Activated naive CD8-positive, alpha-beta T cell treated with anti-CD3 and anti-CD28 coated beads, Interleukin-2, amount 50 U/mL, for 24 hours (primary cell): ENCODE data around the gene PRRC2B.
A peak's percentile ranks its signal among the peaks of the same experiment; 100 is the strongest.

ENCODE experiments used
- ATAC-seq: fragments of 150-1000 bp; cut with Tn5 transposase; one replicate; pipeline ENCODE4 v1.10.0; 2021
- DNase-seq: peaks from one replicate; pipeline ENCODE4 v3.0.0; 2021
- H3K27ac Mint-ChIP-seq: one replicate; pipeline ENCODE4 v1.8.0; 2021; ENCODE audit warnings: mild to moderate bottlenecking, mixed read lengths
- H3K27me3 Mint-ChIP-seq: one replicate; pipeline ENCODE4 v1.8.0; 2021; ENCODE audit warnings: mixed read lengths
- H3K36me3 Mint-ChIP-seq: one replicate; pipeline ENCODE4 v1.8.0; 2021; ENCODE audit warnings: low read depth, mixed read lengths
- H3K4me1 Mint-ChIP-seq: one replicate; pipeline ENCODE4 v1.8.0; 2021; ENCODE audit warnings: mixed read lengths
- H3K4me3 Mint-ChIP-seq: one replicate; pipeline ENCODE4 v1.8.0; 2021; ENCODE audit warnings: mild to moderate bottlenecking, moderate library complexity, mixed read lengths
- H3K9me3 Mint-ChIP-seq: one replicate; pipeline ENCODE4 v1.8.0; 2021; ENCODE audit warnings: mixed read lengths

PRRC2B gene

DNA sequence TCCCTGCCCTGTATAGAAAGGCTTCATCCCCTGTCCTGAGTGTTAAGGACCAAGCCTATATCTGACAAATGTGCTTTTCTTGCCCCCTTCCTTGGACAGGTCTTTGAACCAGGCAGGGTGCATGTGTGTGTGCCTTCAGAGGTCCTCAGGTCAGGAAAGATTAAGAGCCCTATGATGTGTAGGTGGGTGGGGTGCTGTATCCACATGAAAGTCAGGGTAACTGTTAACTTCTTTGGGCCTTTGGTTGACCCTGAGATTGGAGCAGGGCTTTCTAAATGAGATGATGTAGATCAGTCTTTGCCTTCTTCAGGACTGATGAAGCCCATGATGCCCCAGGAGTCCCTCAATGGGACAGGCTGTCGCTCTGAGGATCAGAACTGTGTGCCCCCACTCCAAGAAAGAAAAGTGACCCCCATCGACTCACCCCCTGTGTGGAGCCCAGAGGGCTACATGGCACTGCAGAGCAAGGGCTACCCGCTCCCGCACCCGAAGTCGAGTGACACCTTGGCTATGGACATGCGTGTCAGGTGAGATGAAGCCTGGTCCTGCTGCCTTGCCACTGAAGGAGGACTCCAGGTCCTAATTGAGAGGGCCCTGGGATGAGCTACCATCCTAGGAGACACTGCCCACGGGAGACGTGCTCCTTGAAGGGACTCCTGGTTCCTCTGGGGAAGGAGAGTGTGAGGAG lies 79.5 kb downstream of the PRRC2B start:
- no peaks in the 10 kb centered on the region for H3K9me3 Mint-ChIP-seq
- DNase-seq = no peak
- H3K4me3 Mint-ChIP-seq = no peak overlapping the region
- H3K4me1 Mint-ChIP-seq = no peaks in the 10 kb centered on the region
- H3K27me3 Mint-ChIP-seq = no peaks in the 10 kb centered on the region
- H3K27ac Mint-ChIP-seq = no peak overlapping the region
- no peak for ATAC-seq
- peaks cover 40% of the 10 kb centered on the region for H3K36me3 Mint-ChIP-seq

DNA sequence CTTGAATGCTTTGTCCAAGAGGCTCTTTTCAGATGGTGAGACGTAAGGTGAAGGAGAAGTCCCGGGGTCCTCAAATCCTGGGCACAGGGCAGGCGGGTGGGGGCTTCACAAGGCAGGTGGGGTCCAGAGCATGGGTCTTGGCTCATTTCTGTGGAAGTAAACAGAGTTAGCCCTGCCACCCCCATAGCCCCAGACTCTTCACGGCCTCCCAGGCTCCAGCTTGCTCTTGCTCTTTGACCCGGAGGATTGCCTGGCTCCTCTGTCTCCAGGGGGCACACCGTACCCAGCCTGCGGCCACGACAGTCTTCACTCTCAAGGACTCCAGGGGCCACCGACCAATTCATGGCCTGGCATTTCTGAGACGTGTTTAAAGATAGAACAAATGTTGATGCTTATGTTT lies 80.0 kb downstream of the PRRC2B start:
- DNase-seq = no peak
- H3K36me3 Mint-ChIP-seq = peaks cover 42% of the 10 kb centered on the region
- ATAC-seq = no peak
- H3K4me1 Mint-ChIP-seq = no peaks in the 10 kb centered on the region
- no peak overlapping the region for H3K27ac Mint-ChIP-seq
- no peak overlapping the region for H3K4me3 Mint-ChIP-seq
- H3K9me3 Mint-ChIP-seq = no peaks in the 10 kb centered on the region
- H3K27me3 Mint-ChIP-seq = no peaks in the 10 kb centered on the region

DNA sequence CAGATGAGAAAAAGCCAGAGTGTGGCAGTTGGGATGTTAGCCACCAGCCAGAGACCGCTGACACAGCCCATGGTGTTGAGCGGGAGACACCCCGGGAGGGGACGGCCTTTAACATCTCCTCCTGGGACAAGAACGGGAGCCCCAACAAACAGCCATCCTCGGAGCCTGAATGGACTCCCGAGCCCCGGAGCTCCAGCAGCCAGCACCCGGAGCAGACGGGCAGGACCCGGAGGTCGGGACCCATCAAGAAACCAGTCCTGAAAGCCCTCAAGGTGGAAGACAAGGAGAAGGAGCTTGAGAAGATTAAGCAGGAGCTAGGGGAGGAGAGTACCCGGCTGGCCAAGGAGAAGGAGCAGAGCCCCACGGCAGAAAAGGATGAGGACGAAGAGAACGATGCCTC lies 80.8 kb downstream of the PRRC2B start:
- no peaks in the 10 kb centered on the region for H3K27me3 Mint-ChIP-seq
- DNase-seq = no peak
- no peak overlapping the region for H3K4me3 Mint-ChIP-seq
- H3K9me3 Mint-ChIP-seq = no peaks in the 10 kb centered on the region
- ATAC-seq = no peak
- H3K27ac Mint-ChIP-seq = no peak overlapping the region
- H3K4me1 Mint-ChIP-seq = no peaks in the 10 kb centered on the region
- H3K36me3 Mint-ChIP-seq = peaks cover 44% of the 10 kb centered on the region

DNA sequence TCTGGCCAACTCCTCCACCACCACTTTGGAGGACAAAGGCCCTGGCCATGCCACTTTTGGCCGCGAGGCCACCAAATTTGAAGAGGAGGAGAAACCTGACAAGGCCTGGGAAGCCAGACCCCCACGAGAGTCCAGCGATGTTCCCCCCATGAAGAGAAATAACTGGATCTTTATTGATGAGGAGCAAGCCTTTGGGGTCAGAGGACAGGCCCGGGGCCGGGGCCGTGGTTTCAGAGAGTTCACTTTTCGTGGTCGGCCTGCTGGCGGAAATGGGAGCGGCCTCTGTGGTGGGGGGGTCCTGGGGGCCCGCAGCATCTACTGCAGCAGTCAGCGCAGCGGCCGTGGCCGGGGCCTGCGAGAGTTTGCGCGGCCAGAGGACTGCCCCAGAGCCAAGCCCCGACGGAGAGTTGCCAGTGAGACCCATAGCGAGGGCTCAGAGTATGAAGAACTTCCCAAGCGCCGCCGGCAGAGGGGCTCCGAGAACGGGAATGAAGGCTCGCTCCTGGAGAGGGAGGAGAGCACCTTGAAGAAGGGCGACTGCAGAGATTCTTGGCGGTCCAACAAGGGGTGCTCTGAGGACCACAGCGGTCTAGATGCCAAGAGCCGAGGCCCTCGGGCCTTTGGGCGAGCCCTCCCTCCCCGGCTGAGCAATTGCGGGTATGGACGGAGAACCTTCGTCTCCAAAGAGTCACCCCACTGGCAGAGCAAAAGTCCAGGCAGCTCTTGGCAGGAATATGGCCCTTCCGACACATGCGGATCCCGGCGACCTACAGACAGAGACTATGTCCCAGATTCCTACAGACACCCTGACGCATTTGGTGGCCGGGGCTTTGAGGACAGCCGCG lies 81.4 kb downstream of the PRRC2B start:
- H3K27me3 Mint-ChIP-seq = no peaks in the 10 kb centered on the region
- ATAC-seq (no peak), DNase-seq (no peak)
- no peaks in the 10 kb centered on the region for H3K4me1 Mint-ChIP-seq
- no peak overlapping the region for H3K4me3 Mint-ChIP-seq
- peaks cover 44% of the 10 kb centered on the region for H3K36me3 Mint-ChIP-seq
- H3K27ac Mint-ChIP-seq = no peak overlapping the region
- no peaks in the 10 kb centered on the region for H3K9me3 Mint-ChIP-seq

DNA sequence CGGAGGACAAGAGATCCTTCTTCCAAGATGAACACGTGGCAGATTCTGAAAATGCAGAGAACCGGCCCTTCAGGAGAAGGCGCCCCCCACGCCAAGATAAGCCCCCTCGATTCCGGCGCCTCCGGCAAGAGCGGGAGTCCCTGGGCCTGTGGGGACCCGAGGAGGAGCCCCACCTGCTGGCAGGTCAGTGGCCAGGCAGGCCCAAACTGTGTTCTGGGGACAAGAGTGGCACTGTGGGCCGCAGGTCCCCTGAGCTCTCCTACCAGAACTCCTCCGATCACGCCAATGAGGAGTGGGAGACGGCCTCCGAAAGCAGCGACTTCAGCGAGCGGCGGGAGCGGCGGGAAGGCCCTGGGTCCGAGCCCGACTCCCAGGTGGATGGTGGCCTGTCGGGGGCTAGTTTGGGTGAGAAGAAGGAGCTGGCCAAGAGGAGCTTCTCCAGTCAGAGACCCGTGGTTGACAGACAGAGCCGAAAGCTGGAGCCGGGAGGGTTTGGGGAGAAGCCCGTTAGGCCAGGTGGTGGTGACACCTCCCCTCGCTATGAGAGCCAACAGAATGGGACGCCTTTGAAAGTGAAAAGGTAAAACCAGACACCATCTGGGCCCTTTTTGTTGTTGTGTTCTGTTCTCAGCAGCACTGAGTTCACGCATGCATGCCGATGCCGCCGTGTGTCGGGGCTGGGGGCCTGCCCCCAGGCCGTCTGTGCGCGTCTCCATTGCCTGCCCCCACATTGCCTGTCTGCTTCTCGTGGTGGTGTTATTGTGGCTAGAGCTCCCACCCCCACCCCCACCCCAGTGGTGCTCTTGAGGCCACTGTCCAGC lies 82.3 kb downstream of the PRRC2B start:
- Mint-ChIP-seq H3K9me3 (no peaks in the 10 kb centered on the region), H3K27ac (no peak overlapping the region), H3K4me3 (no peak overlapping the region), H3K4me1 (no peaks in the 10 kb centered on the region), H3K27me3 (no peaks in the 10 kb centered on the region), H3K36me3 (peaks cover 41% of the 10 kb centered on the region)
- DNase-seq (no peak), ATAC-seq (no peak)

DNA sequence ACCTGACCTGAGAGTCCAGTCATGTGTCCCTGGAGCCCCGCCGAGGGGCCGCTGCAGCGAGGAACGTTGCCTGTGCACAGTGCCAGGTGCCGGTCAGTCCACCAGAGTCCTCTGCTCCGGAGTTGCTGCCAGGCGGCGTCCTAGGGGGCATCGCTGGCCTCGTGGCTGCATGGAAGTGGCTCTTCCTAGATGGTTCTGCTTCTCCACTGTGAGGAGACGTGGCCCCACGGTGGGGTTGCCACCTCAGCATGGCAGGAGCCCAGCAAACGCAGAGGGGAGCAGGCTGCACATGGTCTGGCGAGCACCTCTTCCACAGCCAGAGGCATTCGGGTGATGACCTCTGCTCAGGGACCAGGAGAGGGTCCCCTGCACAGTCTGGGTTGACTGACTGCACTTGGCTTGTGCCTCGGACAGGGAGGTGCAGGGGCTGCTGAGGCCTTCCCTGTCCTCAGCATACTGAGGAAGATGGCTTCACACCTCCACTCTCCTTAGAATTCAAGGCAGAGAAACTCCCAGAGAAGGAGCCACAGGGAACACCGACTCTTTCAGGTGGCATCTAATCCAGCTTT lies 83.0 kb downstream of the PRRC2B start:
- DNase-seq (no peak), ATAC-seq (no peak)
- Mint-ChIP-seq H3K36me3 (peaks cover 37% of the 10 kb centered on the region), H3K27ac (no peak overlapping the region), H3K4me3 (no peak overlapping the region), H3K9me3 (no peaks in the 10 kb centered on the region), H3K4me1 (no peaks in the 10 kb centered on the region), H3K27me3 (no peaks in the 10 kb centered on the region)

DNA sequence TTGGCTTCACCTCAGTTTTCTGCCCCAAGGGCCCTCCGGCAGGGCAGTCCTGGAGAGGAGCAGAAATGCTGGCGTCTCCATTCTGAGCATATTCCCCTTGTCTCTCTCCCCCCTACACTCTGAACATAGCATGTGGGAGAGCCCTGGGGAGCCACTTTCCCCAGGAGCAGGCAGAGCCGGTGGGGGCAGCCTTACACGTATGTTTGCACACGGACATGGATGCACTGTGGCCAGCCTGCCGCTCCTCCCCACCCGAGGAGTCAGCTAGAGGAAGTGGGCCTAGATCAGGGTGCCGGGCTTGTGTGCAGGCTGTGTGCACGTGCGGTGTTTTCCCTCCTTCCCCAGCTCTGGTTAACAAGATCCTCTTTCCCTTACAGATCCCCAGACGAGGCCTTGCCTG lies 83.5 kb downstream of the PRRC2B start:
- Mint-ChIP-seq H3K27ac (no peak overlapping the region), H3K4me1 (no peaks in the 10 kb centered on the region), H3K4me3 (no peak overlapping the region), H3K36me3 (peaks cover 41% of the 10 kb centered on the region), H3K9me3 (no peaks in the 10 kb centered on the region), H3K27me3 (no peaks in the 10 kb centered on the region)
- ATAC-seq = no peak
- no peak for DNase-seq

DNA sequence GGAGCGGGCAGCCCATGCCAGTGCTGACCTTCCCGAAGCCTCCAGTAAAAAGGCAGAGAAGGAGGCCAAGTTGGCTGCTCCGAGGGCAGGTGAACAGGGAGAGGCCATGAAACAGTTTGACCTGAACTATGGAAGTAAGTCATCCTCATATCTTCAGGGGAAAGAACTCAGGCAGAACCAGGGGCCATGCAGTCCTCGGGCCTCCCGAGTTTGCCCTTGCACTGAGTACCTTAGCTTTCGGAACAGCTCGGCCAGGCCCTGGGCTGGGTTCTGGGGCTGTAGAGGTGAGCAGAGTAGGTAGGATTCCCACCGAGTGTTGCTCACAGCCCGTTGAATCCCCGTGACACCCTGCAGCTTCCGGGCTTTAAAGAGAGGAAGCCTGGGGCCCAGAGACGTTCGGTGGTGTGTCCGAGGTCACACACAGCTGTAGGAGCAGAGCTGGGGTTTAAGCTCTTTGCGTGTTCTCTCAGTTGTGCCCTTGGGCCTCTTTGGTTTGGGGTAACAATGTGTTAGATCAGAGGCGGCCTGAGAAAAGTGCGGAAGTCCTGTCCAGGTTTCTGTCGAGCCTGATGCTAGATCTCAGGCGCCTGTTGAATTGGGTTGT lies 84.0 kb downstream of the PRRC2B start:
- ATAC-seq (no peak), DNase-seq (no peak)
- H3K27ac Mint-ChIP-seq = no peak overlapping the region
- H3K4me3 Mint-ChIP-seq = no peak overlapping the region
- H3K27me3 Mint-ChIP-seq = no peaks in the 10 kb centered on the region
- H3K4me1 Mint-ChIP-seq = no peaks in the 10 kb centered on the region
- H3K36me3 Mint-ChIP-seq = peaks cover 42% of the 10 kb centered on the region
- H3K9me3 Mint-ChIP-seq = no peaks in the 10 kb centered on the region

DNA sequence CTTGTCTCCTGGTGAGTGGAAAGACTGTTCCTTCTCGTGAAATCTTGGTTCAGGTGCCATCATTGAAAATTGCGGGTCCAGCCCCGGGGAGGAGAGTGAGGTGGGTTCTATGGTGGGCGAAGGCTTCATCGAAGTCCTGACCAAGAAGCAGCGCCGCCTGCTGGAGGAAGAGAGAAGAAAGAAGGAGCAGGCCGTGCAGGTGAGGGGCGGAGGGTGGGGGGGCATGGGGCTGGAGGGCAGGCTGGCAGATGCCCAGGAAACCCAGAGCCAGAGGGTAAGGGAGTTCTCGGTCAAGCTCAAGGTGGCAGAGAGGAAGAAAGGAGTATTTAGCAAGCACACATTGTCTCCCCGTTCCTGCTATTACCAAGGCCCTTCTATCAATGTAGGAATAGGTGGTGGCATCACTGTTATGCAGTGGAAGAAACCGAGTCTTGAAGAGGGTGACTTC lies 84.6 kb downstream of the PRRC2B start:
- no peak overlapping the region for H3K27ac Mint-ChIP-seq
- no peak overlapping the region for H3K4me3 Mint-ChIP-seq
- no peaks in the 10 kb centered on the region for H3K4me1 Mint-ChIP-seq
- H3K9me3 Mint-ChIP-seq = no peaks in the 10 kb centered on the region
- H3K27me3 Mint-ChIP-seq = no peaks in the 10 kb centered on the region
- peak; percentile 67 for DNase-seq
- ATAC-seq = peak; percentile 25
- peaks cover 44% of the 10 kb centered on the region for H3K36me3 Mint-ChIP-seq

DNA sequence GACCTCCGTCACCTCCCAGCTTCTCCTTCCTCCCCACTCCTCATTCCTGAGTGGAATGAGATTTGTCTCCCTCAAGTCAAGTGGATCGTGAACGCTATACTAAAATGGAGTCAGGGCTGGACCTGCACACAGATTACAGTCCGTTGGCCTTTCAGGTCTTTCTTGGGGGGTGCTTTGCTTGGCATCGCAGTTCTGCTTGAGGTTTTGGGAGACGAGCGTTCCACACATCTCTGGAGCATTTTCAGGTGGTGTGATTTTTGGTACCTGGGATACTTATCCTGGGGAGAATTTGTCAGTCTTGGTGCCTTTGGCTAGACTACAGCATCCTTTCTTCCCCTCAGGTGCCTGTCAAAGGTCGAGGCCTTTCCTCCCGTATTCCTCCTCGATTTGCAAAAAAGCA lies 85.0 kb downstream of the PRRC2B start:
- DNase-seq = no peak
- Mint-ChIP-seq H3K27ac (no peak overlapping the region), H3K36me3 (peaks cover 43% of the 10 kb centered on the region), H3K9me3 (no peaks in the 10 kb centered on the region), H3K27me3 (no peaks in the 10 kb centered on the region), H3K4me3 (no peak overlapping the region), H3K4me1 (no peaks in the 10 kb centered on the region)
- no peak for ATAC-seq

DNA sequence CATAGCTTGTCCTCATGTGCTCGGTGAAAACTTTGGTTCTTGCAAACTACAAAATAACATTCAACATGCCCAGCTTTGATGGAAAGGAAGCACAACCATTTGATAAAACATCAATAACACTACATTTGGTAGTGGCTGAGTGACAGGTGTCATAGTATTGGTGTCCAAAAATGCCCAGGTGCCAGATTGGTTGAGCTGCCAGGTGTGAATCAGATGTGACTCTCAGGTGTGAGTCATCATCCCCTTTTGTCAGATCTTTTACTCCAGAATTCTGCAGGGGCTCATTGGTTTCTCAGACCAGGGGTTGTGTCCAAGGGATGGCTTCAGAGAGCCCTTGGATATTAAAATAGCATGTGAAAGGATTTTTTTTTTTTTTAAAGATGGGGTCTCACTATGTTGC lies 86.4 kb downstream of the PRRC2B start:
- Mint-ChIP-seq H3K27ac (no peak overlapping the region), H3K36me3 (peaks cover 37% of the 10 kb centered on the region), H3K9me3 (no peaks in the 10 kb centered on the region), H3K4me3 (no peak overlapping the region), H3K4me1 (no peaks in the 10 kb centered on the region), H3K27me3 (no peaks in the 10 kb centered on the region)
- ATAC-seq (no peak), DNase-seq (no peak)

DNA sequence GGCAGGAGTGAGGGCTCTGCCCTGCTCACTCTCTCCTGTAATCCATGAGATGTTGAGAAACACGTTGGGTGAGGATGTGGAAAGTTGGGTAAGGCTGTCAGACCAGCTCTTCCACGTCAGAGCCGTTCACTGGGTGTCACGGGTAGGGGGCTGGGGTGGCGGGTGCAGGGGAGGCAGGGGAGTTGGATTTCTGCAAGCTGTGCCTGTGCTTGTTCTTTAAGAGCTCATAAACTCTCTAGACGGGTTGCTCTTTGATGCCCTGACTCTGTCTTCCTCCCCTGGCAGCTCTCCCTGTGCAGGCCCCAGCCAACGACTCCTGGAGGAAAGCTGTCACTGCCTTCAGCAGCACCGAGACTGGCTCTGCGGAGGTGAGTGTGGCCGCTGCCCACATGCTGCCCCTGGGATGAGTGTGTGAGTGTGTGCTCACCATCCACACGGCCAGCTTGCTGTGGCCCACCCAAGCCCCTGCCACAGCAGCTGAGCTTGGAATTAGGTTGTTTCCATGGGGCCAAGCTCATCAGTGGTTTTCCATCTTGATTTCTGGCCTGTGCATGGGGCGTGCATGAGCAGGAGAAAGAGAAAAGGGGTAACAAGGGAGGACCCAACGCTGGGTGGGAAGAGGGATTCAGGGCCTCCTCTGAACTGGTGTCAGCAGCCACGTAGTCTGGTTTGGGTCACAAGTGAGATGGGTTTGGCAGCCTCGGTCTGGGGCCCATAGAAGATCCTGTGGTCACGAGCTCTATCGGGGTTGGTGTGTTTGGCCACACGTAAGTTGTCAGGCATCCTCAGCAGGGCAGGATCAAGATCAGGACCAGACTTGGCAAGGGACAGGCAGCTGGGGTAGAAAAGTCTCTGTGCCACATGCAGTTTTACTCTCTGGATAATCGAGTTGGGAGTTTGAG lies 87.8 kb downstream of the PRRC2B start:
- Mint-ChIP-seq H3K4me1 (no peaks in the 10 kb centered on the region), H3K27me3 (no peaks in the 10 kb centered on the region), H3K9me3 (no peaks in the 10 kb centered on the region), H3K36me3 (peaks cover 38% of the 10 kb centered on the region), H3K4me3 (no peak overlapping the region), H3K27ac (no peak overlapping the region)
- DNase-seq (no peak), ATAC-seq (no peak)

DNA sequence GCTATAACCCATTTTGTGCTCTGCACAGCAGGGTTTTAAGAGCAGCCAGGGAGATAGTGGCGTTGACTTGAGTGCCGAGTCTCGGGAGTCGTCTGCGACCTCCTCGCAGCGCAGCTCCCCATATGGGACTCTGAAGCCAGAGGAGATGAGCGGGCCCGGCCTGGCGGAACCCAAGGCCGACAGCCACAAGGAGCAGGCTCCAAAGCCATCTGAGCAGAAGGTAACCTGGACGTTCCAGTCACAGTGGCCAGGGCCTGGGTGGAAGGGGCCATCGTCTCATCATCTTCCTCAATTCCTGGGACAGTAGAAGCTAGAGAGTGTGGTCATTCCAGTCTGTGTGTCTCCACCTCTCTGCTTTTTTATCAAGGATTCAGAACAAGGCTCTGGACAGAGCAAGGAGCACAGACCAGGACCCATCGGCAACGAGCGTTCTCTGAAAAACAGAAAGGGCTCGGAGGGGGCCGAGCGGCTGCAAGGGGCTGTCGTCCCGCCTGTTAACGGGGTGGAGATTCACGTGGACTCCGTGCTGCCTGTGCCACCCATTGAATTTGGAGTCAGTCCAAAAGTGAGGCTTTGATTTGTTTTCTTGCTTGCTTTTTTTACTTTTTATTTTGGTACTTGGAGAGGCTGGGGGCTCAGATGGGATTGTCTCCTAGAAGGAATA lies 88.6 kb downstream of the PRRC2B start:
- ATAC-seq = no peak
- Mint-ChIP-seq H3K27me3 (no peaks in the 10 kb centered on the region), H3K4me3 (no peak overlapping the region), H3K27ac (peak overlapping the region; percentile 52), H3K4me1 (no peaks in the 10 kb centered on the region), H3K9me3 (no peaks in the 10 kb centered on the region), H3K36me3 (peaks cover 44% of the 10 kb centered on the region)
- no peak for DNase-seq
